ENCODE results near the gene GCNT2. TPM values are rescaled to one million over a fixed set of nuclear protein-coding genes. Genes with fewer than 3 reads are reported as not detected.

The GCNT2 gene
- polyA plus RNA-seq, 3 donors: 3.5 to 10.0 (median 4.3) TPM

DNA sequence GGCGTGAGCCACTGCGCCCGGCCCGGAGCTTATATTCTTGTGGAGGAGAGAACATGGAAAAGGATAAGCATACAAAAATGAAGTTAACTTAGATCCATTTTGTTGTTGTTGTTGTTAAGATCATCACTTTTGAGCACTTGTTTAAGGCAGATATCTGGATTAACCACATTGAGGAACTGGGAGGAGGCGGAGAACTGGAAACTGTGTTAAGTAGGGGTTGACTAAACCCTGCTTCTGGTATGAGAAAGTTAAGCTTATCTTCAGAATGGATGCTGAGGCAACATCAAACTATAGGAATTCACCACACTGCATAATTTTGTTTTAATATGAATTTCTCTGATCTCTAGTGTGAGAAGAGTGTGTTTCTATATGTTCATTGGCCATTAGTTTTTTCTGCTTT lies 57.6 kb downstream of the GCNT2 start:
- Histone ChIP-seq H3K36me3 (replicated peaks in 1 of 2; ENCODE audit: control insufficient read depth in 1 of 2, insufficient read depth in 2 of 2, low read length in 2 of 2) (peaks cover 9 to 19% of the 10 kb centered on the region in 2 donors), H3K9me3 (replicated peaks in 1 of 2; ENCODE audit: control insufficient read depth in 1 of 2, insufficient read depth in 1 of 2, low read length in 2 of 2) (no peaks in the 10 kb centered on the region), H3K4me1 (ENCODE audit: control insufficient read depth in 1 of 2, insufficient read depth in 2 of 2, low read length in 2 of 2) (peaks cover 5 to 9% of the 10 kb centered on the region in 2 donors), H3K9ac (ENCODE audit: insufficient read depth, low read length, poor library complexity, severe bottlenecking) (no peak overlapping the region), H3K79me2 (ENCODE audit: insufficient read depth, low read length) (peaks cover 26% of the 10 kb centered on the region), H3K27me3 (ENCODE audit: control insufficient read depth in 2 of 2, insufficient read depth in 2 of 2, low read length in 2 of 2) (no peaks in the 10 kb centered on the region), H3K4me3 (replicated peaks in 1 of 3; ENCODE audit: low read depth in 2 of 3, low read length in 3 of 3) (no peak overlapping the region), H3K4me2 (replicated peaks; ENCODE audit: extremely low read depth, low read length, poor library complexity, severe bottlenecking) (no peak overlapping the region), H3K27ac (ENCODE audit: low read depth in 1 of 2, low read length in 2 of 2) (no peak overlapping the region), H4K20me1 (ENCODE audit: insufficient read depth, low read length) (peaks cover 59% of the 10 kb centered on the region), H2AFZ (ENCODE audit: insufficient read depth, low read depth, low read length, poor library complexity, severe bottlenecking) (no peak overlapping the region)
- Mint-ChIP-seq H3K4me3 (no peak overlapping the region), H3K36me3 (peaks cover 16 to 22% of the 10 kb centered on the region in 2 donors), H3K4me1 (peaks cover 19% of the 10 kb centered on the region), H3K9me3 (peaks cover 0 to 3% (median 0%) of the 10 kb centered on the region in 7 donors), H3K27ac (peak overlapping the region in 1 of 7 donors; percentile 72), H3K27me3 (ENCODE audit: low read depth in 3 of 3) (peaks cover 0 to 2% (median 0%) of the 10 kb centered on the region in 3 donors)
- 100% methylated on average over 4 of the region's 5 CpGs for whole genome bisulfite sequencing (ENCODE audit: insufficient coverage)
- TF ChIP-seq CTCF (IDR thresholded peaks at IDR 0.05): no peak
- intact Hi-C loops (cut with micrococcal nuclease): no loop called here
- DNase-seq: no peak

- Histone ChIP-seq H3K4me2 (replicated peaks; ENCODE audit: extremely low read depth, low read length, poor library complexity, severe bottlenecking) (no peak overlapping the region), H3K36me3 (replicated peaks in 1 of 2; ENCODE audit: control insufficient read depth in 1 of 2, insufficient read depth in 2 of 2, low read length in 2 of 2) (peaks cover 8 to 13% of the 10 kb centered on the region in 2 donors), H3K9ac (ENCODE audit: insufficient read depth, low read length, poor library complexity, severe bottlenecking) (no peak overlapping the region), H3K79me2 (ENCODE audit: insufficient read depth, low read length) (peaks cover 30% of the 10 kb centered on the region), H3K27ac (ENCODE audit: low read depth in 1 of 2, low read length in 2 of 2) (no peak overlapping the region), H4K20me1 (ENCODE audit: insufficient read depth, low read length) (peaks cover 59% of the 10 kb centered on the region), H3K9me3 (replicated peaks in 1 of 2; ENCODE audit: control insufficient read depth in 1 of 2, insufficient read depth in 1 of 2, low read length in 2 of 2) (no peaks in the 10 kb centered on the region), H2AFZ (ENCODE audit: insufficient read depth, low read depth, low read length, poor library complexity, severe bottlenecking) (no peak overlapping the region), H3K4me1 (ENCODE audit: control insufficient read depth in 1 of 2, insufficient read depth in 2 of 2, low read length in 2 of 2) (peaks cover 5 to 9% of the 10 kb centered on the region in 2 donors), H3K27me3 (ENCODE audit: control insufficient read depth in 2 of 2, insufficient read depth in 2 of 2, low read length in 2 of 2) (no peaks in the 10 kb centered on the region), H3K4me3 (replicated peaks in 1 of 3; ENCODE audit: low read depth in 2 of 3, low read length in 3 of 3) (no peak overlapping the region)
- Mint-ChIP-seq H3K4me1 (peaks cover 23% of the 10 kb centered on the region), H3K4me3 (no peak overlapping the region), H3K9me3 (peaks cover 0 to 3% (median 0%) of the 10 kb centered on the region in 7 donors), H3K27ac (peak overlapping the region in 1 of 7 donors; percentile 25), H3K27me3 (ENCODE audit: low read depth in 3 of 3) (peaks cover 0 to 1% (median 0%) of the 10 kb centered on the region in 3 donors), H3K36me3 (peaks cover 21 to 27% of the 10 kb centered on the region in 2 donors)
- intact Hi-C loops (cut with micrococcal nuclease): no loop called here
- no peak for DNase-seq
- WGBS (ENCODE audit: insufficient coverage): 100% methylated on average over 1 of the region's 4 CpGs
- no peak for TF ChIP-seq CTCF (IDR thresholded peaks at IDR 0.05)
Observed at GRCh38 chr6:10579803-10580202, 58.7 kb downstream of the GCNT2 start.
